IPS-18c (cell line): ENCODE measurements around the gene CCNY.

Experiments used
- H3K4me3 ChIP-seq: 2 replicates; pipeline ENCODE4 v1.7.0; 2013; ENCODE audit warnings: low read depth, mild to moderate bottlenecking, low read length, moderate library complexity; ENCODE audit not compliant: insufficient read depth
- H3K9me3 ChIP-seq: one replicate; pipeline ENCODE4 v1.6.1; 2013; ENCODE audit warnings: mild to moderate bottlenecking, low read length, moderate library complexity; ENCODE audit not compliant: control insufficient read depth, insufficient read depth

The CCNY gene

DNA sequence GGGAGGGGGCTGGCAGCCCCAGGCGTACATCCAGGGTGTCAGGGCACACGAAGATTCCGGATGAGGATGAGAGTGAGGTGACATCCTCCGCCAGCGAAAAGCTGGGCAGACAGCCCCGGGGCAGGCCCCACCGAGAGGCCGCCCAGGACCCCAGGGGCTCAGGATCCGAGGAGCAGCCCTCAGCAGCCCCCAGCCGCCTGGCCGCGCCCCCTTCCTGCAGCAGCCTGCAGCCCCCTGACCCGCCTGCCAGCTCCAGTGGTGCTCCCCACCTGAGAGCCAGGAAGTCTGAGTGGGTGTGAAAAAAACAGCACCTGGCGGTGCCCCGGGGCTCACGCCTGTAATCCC is 272.0 kb downstream of the CCNY start:
- Histone ChIP-seq H3K4me3 (no peak overlapping the region), H3K9me3 (no peaks in the 10 kb centered on the region)

DNA sequence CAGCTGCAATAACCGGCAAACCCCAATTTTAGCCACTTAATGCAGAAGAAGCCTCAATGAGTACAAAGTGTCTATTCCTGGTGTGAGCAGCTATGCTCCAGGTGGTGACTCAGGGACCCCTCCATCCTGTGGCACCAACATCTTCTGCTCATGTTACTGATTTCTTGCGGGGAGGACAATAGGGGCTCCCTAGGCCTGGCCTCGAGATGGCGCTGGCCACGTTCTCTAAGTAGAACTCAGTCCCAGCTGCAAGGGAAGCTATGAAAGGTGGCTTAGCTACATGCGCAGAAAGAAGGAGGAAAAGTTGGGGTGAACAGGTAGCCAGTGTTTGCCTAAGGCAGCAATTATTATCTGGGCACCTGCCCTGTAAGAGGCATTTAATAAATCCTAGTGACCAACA is 275.4 kb downstream of the CCNY start:
- no peaks in the 10 kb centered on the region for H3K9me3 ChIP-seq
- H3K4me3 ChIP-seq = no peak overlapping the region

DNA sequence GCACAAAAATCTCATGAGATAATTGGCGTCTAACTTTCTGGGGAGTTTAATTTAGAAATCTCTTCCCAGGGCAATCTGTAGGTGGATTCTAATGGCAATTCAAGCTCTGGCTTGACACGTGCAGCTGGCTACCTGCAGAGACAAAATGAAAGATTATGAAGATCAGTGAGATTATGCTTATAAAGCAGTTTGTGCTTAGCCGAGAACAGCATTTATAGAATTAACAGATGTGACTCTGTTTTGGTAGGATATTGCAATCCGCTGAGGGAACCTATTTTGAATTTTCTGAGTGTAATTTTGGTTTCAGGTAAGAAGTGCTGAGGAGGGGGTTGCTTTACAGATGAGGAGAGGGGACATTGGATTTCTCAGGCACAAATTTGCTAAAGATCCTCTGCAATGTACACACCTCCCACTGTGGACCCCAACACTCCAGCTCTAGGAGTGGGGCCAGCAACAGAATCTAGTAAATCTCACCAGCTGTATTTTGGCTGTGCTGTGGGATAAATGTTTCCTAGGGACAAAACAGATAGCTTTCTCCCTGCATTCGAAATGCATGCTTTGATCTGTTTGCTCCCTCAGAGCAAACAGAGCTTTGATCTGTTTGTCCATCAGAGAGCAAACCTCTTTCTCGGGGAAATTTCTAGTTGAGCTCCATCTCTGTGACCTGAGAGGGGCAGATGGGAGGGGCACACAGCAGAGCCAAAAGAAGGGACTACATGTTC is 276.2 kb downstream of the CCNY start:
- no peak overlapping the region for H3K4me3 ChIP-seq
- H3K9me3 ChIP-seq = no peaks in the 10 kb centered on the region

DNA sequence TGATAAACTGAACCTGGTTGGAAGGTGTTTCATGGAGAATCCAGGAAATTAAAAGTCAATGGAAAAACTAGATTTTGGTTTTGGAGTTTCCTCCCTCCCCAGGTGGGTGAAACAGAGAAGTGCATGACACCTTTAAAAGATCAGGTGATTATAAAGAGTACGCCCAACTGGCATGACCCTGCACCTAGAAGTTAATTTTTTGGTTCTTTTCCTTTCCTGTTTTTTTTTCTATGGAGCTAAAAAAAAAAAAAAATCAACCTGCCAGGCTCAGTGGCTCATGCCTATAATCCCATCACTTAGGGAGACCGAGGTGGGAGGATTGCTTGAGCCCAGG is 276.8 kb downstream of the CCNY start:
- H3K9me3 ChIP-seq = no peaks in the 10 kb centered on the region
- H3K4me3 ChIP-seq = no peak overlapping the region

DNA sequence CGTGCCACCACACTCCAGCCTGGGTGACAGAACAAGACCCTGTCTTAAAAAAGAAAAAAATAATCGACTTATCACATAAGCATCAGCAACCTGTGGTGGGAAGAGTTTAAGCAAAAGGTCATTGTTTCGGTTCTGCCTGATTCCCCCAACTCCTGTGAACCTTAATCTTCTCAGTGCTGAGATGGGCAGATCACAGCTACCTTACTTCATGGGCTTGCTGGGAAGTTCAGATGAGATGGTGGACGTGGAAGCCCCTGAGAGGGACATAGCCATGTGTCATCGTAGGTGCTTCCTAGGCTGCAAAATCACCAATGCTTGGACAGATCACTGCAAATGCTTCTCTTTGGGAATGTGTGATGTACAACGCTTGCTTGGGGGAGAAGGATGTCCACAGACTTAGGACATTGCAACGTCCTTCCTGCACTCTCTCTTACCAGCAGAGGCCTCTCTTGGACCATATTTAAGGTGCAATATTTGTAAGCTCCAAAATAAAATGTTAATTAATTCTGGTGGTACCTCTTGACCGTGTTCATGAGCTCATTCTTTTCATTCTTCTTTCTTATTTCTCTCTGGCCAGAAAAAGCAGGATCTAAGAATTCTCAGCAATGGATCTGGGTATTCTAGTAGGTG is 277.4 kb downstream of the CCNY start:
- no peak overlapping the region for H3K4me3 ChIP-seq
- no peaks in the 10 kb centered on the region for H3K9me3 ChIP-seq

DNA sequence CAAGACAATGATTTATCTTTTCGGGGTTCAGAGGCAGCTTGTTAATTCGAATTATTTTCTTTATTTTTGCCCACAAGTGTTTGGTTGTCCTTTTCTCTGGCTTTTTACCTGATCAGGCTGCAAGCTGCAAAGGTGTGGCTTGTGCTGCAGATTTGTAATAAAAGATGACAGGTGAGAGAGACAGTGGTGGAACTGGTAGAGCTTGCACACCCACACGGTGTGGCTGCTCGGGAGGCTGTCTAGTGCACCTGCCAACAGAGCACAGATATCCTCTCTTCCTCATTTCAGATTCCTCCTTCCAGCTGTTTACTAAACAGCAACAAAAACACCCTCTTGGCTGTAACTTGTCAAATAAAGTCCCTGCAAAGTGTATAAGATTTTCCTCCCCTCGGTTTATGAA is 278.0 kb downstream of the CCNY start:
- H3K9me3 ChIP-seq = no peaks in the 10 kb centered on the region
- no peak overlapping the region for H3K4me3 ChIP-seq
